ENCODE measurements around the gene RTL5.

DNA sequence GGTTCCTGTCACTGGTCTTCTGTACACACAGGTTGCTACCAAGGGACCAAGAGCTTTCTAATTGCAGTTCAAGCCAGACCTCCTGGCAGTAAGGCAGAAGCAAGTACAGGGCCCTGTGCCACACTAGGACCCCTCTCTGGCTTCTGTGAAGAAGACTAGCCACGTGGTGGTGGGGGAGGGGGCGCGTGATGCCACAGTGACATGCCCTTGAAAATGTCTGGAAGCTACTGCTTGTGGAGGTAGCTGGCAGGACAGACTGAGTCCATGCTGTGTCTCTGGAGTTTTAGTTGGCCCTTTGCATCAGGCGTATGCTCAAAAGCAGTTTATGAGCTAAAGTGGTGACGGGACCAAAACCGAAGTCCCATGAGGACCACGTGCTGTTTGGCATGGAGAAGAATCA lies 50.9 kb downstream of the RTL5 start:
- TF ChIP-seq, protein P1, sequence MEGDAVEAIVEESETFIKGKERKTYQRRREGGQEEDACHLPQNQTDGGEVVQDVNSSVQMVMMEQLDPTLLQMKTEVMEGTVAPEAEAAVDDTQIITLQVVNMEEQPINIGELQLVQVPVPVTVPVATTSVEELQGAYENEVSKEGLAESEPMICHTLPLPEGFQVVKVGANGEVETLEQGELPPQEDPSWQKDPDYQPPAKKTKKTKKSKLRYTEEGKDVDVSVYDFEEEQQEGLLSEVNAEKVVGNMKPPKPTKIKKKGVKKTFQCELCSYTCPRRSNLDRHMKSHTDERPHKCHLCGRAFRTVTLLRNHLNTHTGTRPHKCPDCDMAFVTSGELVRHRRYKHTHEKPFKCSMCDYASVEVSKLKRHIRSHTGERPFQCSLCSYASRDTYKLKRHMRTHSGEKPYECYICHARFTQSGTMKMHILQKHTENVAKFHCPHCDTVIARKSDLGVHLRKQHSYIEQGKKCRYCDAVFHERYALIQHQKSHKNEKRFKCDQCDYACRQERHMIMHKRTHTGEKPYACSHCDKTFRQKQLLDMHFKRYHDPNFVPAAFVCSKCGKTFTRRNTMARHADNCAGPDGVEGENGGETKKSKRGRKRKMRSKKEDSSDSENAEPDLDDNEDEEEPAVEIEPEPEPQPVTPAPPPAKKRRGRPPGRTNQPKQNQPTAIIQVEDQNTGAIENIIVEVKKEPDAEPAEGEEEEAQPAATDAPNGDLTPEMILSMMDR (IDR thresholded peaks at IDR 0.05; ENCODE audit: borderline replicate concordance, extremely low read depth, low read length, poor library complexity, severe bottlenecking) = no peak
- no peak for TF ChIP-seq EZH2 (IDR thresholded peaks at IDR 0.05; ENCODE audit: borderline replicate concordance, low read depth, low read length, severe bottlenecking)

Measured in DND-41 (cell line).